NB4 (cell line): ENCODE measurements around the gene IMPDH1.

Source experiments
- DNase-seq: peaks from one replicate; pipeline ENCODE4 v3.0.0; 2010; ENCODE audit warnings: low read depth
- H3K4me3 ChIP-seq: one replicate; pipeline ENCODE4 v1.5.1; 2011; ENCODE audit warnings: mild to moderate bottlenecking, low read depth, low read length, moderate library complexity
- MAX ChIP-seq: IDR thresholded peaks from 2 replicates; pipeline ENCODE4 v1.6.1; 2011; ENCODE audit warnings: low read depth, low read length
- MYC ChIP-seq: IDR thresholded peaks from 2 replicates; pipeline ENCODE4 v1.6.1; 2011; ENCODE audit warnings: low read depth, low read length
- POLR2A ChIP-seq: IDR thresholded peaks from 2 replicates; pipeline ENCODE4 v1.6.1; 2011; ENCODE audit warnings: mild to moderate bottlenecking; ENCODE audit not compliant: insufficient read length; ENCODE audit errors: extremely low read depth
- TF ChIP-seq, protein P1 (sequence below): IDR thresholded peaks from one replicate; pipeline ENCODE4 v1.5.1; 2012; ENCODE audit warnings: low read depth, low read length

IMPDH1 gene

DNA sequence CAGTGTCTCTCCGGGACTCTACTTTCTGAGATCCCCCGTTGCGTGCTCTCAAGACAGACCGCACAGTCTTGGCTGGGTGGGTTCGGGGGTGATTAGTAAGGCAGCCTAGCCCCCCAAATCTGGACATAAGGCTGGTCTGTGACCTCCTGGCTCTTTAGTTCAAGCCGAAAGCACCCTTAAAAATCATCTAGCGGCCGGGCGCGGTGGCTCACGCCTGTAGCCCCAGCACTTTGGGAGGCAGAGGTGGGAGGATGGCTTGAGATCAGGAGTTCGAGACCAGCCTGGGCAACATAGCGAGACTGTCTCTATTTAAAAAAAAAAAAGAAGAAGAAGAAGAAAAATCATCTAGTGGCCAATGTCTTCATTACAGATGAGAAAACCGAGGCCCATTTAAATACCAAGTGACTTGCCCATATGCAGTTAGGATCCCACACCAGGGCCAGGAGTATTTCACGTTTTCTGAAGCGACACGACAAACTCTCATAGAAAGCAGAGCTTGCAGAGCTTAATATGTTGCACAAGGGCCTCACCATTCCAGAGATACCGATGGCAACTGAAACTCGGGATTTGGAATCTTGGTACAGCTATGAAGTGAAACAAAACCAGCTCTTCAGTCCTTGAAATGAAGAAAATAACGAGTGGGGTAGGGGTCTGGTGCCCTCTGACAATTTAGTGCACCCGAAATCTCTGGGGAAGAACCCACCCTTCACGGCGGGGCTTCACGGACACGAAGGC, 45.2 kb upstream of the IMPDH1 start:
- H3K4me3 ChIP-seq: peak overlapping the region; percentile 91
- DNase-seq: peak; percentile 62
- TF ChIP-seq, protein P1, sequence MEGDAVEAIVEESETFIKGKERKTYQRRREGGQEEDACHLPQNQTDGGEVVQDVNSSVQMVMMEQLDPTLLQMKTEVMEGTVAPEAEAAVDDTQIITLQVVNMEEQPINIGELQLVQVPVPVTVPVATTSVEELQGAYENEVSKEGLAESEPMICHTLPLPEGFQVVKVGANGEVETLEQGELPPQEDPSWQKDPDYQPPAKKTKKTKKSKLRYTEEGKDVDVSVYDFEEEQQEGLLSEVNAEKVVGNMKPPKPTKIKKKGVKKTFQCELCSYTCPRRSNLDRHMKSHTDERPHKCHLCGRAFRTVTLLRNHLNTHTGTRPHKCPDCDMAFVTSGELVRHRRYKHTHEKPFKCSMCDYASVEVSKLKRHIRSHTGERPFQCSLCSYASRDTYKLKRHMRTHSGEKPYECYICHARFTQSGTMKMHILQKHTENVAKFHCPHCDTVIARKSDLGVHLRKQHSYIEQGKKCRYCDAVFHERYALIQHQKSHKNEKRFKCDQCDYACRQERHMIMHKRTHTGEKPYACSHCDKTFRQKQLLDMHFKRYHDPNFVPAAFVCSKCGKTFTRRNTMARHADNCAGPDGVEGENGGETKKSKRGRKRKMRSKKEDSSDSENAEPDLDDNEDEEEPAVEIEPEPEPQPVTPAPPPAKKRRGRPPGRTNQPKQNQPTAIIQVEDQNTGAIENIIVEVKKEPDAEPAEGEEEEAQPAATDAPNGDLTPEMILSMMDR: peak; percentile 3
- no peak for TF ChIP-seq POLR2A
- TF ChIP-seq MYC: no peak
- no peak for TF ChIP-seq MAX

DNA sequence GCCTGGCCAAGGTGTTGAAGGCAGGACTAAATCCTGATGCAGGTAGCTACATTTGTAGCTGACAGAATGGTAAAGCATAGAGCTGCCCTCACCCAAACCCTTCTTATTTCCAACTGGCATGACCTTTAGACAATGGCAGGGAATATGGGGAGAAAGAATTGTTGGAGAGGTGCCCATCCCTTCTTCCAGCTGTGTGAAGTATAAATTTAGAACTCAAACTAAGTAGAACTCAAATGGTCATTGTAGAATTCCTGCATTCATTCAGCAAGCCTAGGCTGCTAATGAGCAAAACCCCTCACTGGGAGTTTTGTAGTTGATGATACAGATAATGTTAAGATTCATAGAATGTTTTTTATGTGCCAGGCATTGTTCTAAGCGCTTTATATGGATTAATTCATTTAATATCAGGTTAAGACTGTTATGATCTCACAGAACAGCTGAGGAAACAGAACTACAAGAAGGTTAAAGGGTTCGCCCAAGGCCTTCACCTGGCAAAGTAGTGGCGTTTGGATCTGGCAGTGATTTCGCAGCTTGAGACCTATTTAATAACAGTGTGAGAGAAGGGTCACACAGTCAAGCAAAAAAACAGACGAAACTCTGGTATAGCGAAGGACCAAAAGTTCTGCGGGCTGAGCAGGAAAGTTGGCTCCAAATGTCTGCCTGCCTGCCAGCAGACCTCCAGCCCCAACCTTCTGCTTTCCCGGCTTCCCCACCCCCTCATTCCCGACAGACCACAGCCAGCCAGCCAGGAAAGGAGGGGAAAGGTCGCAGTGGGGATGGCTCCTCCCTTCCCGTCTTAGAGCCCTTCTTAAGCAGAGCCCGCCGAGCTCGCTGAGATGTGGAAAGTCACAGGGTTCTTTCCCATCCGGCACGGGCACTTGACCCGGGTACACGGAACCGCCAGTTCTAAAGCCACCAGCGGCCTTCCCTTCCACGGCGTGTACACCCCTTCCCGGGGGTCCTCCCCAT, 44.3 kb upstream of the IMPDH1 start:
- no peak for DNase-seq
- TF ChIP-seq MAX (no peak), MYC (no peak), POLR2A (no peak)
- TF ChIP-seq, protein P1: no peak
- no peak overlapping the region for H3K4me3 ChIP-seq

DNA sequence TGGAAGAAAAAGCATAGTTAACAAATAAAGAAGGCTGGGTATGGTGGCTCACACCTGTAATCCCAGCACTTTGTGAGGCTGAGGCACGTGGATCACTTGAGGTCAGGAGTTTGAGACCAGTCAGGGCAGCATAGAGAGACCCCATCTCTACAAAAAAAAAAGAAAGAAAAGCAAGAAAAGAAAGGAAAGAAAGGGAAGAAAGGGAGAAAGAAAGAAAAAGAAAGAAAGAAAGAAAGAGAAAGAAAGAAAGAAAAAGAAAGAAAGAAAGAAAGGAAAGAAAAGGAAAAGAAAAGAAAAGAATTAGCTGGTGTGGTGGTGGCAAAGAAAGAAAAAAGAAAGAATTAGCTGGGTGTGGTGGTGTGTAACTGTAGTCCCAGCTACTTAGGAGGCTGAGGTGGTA, 42.8 kb upstream of the IMPDH1 start:
- DNase-seq: no peak
- no peak overlapping the region for H3K4me3 ChIP-seq
- TF ChIP-seq MAX (no peak), MYC (no peak), POLR2A (no peak)
- TF ChIP-seq, protein P1: no peak

- no peak overlapping the region for H3K4me3 ChIP-seq
- TF ChIP-seq POLR2A (no peak), MAX (no peak), MYC (no peak)
- TF ChIP-seq, protein P1: no peak
- DNase-seq: no peak
Observed at GRCh38 chr7:128450913-128451312, 41.1 kb upstream of the IMPDH1 start.

GRCh38 chr7:128450409-128450808, 40.6 kb upstream of the IMPDH1 start:
- no peak for TF ChIP-seq MYC
- TF ChIP-seq, protein P1: no peak
- TF ChIP-seq MAX: no peak
- no peak for TF ChIP-seq POLR2A
- peak; percentile 82 for DNase-seq
- H3K4me3 ChIP-seq: peak overlapping the region; percentile 12
